ENCODE measurements around the gene C1orf94.

DNA sequence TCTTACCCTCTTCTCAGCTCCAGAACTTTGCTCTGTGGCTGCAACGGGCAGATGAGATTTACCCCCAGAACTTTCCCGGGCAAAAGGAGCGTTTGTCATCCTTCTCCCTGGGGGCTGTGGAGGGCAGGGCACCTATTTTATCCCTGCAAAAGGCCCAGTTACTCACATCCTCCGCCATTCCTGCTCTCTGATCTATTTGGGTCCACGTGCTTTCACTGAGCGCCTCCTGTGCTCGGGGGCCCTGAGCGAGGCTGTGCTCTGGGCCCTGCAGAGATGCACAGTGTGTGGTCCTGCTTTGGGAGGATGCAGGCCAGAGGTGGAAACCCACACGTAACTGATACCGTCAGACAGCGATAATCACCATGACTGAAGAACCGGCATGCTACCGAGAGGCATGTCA lies 9.3 kb upstream of the C1orf94 start:
- TF ChIP-seq, protein P1, sequence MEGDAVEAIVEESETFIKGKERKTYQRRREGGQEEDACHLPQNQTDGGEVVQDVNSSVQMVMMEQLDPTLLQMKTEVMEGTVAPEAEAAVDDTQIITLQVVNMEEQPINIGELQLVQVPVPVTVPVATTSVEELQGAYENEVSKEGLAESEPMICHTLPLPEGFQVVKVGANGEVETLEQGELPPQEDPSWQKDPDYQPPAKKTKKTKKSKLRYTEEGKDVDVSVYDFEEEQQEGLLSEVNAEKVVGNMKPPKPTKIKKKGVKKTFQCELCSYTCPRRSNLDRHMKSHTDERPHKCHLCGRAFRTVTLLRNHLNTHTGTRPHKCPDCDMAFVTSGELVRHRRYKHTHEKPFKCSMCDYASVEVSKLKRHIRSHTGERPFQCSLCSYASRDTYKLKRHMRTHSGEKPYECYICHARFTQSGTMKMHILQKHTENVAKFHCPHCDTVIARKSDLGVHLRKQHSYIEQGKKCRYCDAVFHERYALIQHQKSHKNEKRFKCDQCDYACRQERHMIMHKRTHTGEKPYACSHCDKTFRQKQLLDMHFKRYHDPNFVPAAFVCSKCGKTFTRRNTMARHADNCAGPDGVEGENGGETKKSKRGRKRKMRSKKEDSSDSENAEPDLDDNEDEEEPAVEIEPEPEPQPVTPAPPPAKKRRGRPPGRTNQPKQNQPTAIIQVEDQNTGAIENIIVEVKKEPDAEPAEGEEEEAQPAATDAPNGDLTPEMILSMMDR (IDR thresholded peaks at IDR 0.05): no peak
- TF ChIP-seq POLR2A (IDR thresholded peaks at IDR 0.05): no peak
- no peak for TF ChIP-seq EP300 (IDR thresholded peaks at IDR 0.05)
- TF ChIP-seq POLR2AphosphoS5 (IDR thresholded peaks at IDR 0.05): no peak
